H1 (cell line): ENCODE results near the gene DDX3X. TPM values are rescaled to one million over a fixed set of nuclear protein-coding genes. Genes with fewer than 3 reads are reported as not detected.

Experiments used
- CHD2 ChIP-seq: IDR thresholded peaks from 2 replicates; pipeline ENCODE4 v1.6.1; 2012; ENCODE audit warnings: low read length, improper control_type of control experiment
- EGR1 ChIP-seq: IDR thresholded peaks from 2 replicates; pipeline ENCODE4 v1.6.1; 2011; ENCODE audit warnings: low read depth, low read length, borderline replicate concordance
- SIRT6 ChIP-seq: IDR thresholded peaks from one replicate; pipeline ENCODE4 v1.7.1; 2012; ENCODE audit warnings: low read length, inconsistent platforms
- polyA plus RNA-seq, 7 experiments: library from polyadenylated mRNA; depleted of rRNA in 3 of 7; stranded (reverse) in 5 of 7; unstranded in 2 of 7; fragments of >200 nt in 5 of 7; fragments of 200-250 nt in 2 of 7; gene quantifications; 1 replicate in 5 of 7; 2 replicates in 1 of 7; 4 replicates in 1 of 7; pipeline versions ENCODE4 v1.2.1 to v1.2.3, GENCODE V29; 2011 to 2013; ENCODE audit warnings: missing spikeins in 2 of 7, mixed read lengths in 2 of 7
- total RNA-seq: library from RNA; stranded (reverse); fragmentation: NEBNext Ultra II Directional; extraction: Animal tissue kit (Norgen Biotek cat#: 25700); gene quantifications from 2 replicates; pipeline ENCODE4 v1.2.1, GENCODE V29; 2021

Gene DDX3X
- total and polyA plus RNA-seq, 2 of the 8 experiments (the other 6 are each of a cell fraction or from before 2014, with no cell fraction given) = 39.4 to 291 TPM

- TF ChIP-seq SIRT6 (no peak), EGR1 (no peak), CHD2 (no peak)
Observed at GRCh38 chrX:41289095-41289494, 44.9 kb upstream of the DDX3X start (continued).
